ENCODE data around the gene HM13. TPM values are rescaled to one million over a fixed set of nuclear protein-coding genes. Genes with fewer than 3 reads are reported as not detected.

Gene HM13
- total RNA-seq, 1 experiment from 2014 or later, result 183 TPM

DNA sequence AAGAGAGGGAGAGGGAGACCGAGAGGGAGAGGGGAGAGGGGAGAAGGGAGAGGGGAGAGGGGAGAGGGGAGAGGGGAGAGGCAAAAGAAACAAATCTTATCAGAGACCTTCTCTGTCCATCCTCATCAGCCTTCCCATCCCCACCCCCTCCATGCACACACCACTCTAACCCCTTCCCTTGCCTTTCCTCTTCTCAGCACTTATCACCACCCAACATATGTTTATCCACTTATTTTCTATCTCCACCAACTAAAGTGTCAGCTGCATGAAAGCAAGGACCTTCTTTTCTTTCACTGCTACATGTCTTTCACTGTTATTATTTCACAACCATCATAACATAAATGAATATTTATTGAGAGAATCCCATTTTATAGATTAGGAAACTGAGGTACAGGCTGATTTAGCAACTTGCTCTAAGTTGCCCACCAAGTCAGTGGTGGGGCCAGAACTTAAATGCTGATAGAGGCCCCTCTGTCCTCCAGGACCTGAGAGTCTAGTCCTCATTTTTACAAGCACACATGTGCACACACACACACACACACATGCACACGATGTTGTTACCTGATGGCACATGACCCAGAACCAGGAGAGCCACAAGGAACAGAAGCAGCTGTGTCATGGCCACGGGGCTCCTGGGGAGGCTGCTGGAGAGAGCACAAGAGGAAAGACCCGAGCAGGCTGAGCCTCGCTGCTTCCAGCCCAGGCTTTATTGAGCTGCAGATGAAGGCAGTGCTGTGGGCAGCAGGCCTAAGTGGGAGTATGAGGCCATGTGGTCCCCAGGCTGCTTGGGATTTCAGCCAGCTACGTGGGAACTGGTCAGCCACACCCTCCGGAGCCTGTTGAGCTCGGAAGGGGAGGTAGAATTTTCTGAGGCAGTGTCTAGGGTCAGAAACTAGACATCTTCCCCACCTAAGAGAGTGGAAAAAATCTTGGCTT is 41.6 kb upstream of the HM13 start:
- ChIA-PET POLR2A (no interaction called here), CTCF (no interaction called here), RAD21 (ENCODE audit: low non-redundant PET in 1 of 2, low total read pairs in 2 of 2, uncharacterized antibody in 2 of 2, unreplicated experiment in 2 of 2) (no interaction called here)
- no peak overlapping the region for H3K9ac ChIP-seq (ENCODE audit: low read length)
- H3K79me2 ChIP-seq (ENCODE audit: insufficient read depth, low read length), result no peaks in the 10 kb centered on the region
- no peaks in the 10 kb centered on the region for H4K20me1 ChIP-seq (ENCODE audit: insufficient read depth)
- intact Hi-C loops (cut with micrococcal nuclease), result no loop called here
- ATAC-seq (no peak), DNase-seq (ENCODE audit: low read depth, low spot score) (no peak)
- H2AFZ ChIP-seq (ENCODE audit: low read depth, low read length, poor library complexity, severe bottlenecking), result no peak overlapping the region
- no peak overlapping the region for H3K27ac ChIP-seq (ENCODE audit: low read depth, low read length)
- no peaks in the 10 kb centered on the region for H3K9me3 ChIP-seq (ENCODE audit: control insufficient read depth in 1 of 2, insufficient read depth in 1 of 2, low read depth in 1 of 2, low read length in 2 of 2)
- no peaks in the 10 kb centered on the region for H3K27me3 ChIP-seq (ENCODE audit: insufficient read depth, low read length)
- no peaks in the 10 kb centered on the region for H3K4me1 ChIP-seq (ENCODE audit: control insufficient read depth in 1 of 2, insufficient read depth in 2 of 2, low read length in 2 of 2)
- TF ChIP-seq, protein P1, sequence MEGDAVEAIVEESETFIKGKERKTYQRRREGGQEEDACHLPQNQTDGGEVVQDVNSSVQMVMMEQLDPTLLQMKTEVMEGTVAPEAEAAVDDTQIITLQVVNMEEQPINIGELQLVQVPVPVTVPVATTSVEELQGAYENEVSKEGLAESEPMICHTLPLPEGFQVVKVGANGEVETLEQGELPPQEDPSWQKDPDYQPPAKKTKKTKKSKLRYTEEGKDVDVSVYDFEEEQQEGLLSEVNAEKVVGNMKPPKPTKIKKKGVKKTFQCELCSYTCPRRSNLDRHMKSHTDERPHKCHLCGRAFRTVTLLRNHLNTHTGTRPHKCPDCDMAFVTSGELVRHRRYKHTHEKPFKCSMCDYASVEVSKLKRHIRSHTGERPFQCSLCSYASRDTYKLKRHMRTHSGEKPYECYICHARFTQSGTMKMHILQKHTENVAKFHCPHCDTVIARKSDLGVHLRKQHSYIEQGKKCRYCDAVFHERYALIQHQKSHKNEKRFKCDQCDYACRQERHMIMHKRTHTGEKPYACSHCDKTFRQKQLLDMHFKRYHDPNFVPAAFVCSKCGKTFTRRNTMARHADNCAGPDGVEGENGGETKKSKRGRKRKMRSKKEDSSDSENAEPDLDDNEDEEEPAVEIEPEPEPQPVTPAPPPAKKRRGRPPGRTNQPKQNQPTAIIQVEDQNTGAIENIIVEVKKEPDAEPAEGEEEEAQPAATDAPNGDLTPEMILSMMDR (IDR thresholded peaks at IDR 0.05 in 2 of 3, conservative IDR thresholded peaks at IDR 0.05 in 1 of 3; ENCODE audit: borderline replicate concordance in 1 of 3, insufficient read depth in 1 of 3, low read depth in 2 of 3, low read length in 2 of 3), result no peak
- no peak for TF ChIP-seq SRF (IDR thresholded peaks at IDR 0.05; ENCODE audit: low read depth)
- H3K4me2 ChIP-seq (ENCODE audit: low read length), result no peak overlapping the region
- no peaks in the 10 kb centered on the region for H3K9me2 ChIP-seq (ENCODE audit: insufficient read depth)
- no peaks in the 10 kb centered on the region for H3K36me3 ChIP-seq (ENCODE audit: control insufficient read depth in 1 of 2, insufficient read depth in 2 of 2, low read length in 2 of 2)
- no TSS peak for BruUV-seq (replicated peaks)
- H3K4me3 ChIP-seq (replicated peaks in 1 of 2; ENCODE audit: low read depth in 1 of 2, low read length in 2 of 2), result no peak overlapping the region

DNA sequence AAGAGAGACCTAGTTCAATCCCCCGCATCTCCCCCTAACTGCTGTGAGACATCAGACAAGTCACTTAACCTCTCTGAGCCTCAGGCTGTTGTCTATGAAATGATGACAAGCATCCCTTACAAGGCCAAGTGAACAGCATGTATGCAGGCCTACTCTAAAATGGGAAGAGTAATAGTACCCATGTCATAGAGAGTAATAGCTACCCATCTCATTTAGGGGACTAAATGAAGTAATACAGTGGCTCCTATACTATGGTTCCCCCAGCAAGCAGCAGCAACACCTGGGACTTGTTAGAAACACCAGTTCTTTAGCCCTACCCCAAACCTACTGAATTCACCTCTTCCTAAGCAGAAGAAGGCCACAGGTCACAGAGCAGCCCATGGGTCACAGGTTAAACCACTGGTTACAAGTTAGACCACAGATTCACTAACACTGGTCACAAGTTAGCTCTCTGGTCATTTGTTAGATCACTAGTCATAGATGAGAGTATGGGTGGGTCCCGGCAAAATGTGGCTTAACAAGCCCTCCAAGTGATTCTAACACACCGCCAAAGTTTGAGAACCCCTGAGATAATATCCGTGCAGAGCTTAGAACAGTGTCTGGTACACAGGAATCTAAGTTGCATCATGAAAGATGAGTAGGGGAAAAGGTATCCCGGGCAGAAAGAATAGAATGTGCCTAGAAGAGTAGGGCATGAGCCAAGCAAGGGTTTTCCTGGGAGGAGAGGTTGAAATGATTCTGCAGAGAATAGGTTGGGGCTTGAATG is 40.7 kb upstream of the HM13 start:
- ATAC-seq, result no peak
- BruUV-seq (replicated peaks), result no TSS peak
- no peak for TF ChIP-seq ZNF274 (IDR thresholded peaks at IDR 0.05; ENCODE audit: low read depth, low read length)
- no peak for TF ChIP-seq EZH2 (IDR thresholded peaks at IDR 0.05)
- no peak for TF ChIP-seq JUND (IDR thresholded peaks at IDR 0.05)
- TF ChIP-seq SIN3A (IDR thresholded peaks at IDR 0.05; ENCODE audit: low read depth), result no peak
- TF ChIP-seq YY1 (IDR thresholded peaks at IDR 0.05; ENCODE audit: extremely low read depth, insufficient replicate concordance, low read depth, low read length), result no peak
- TF ChIP-seq TCF7L2 (IDR thresholded peaks at IDR 0.05; ENCODE audit: borderline replicate concordance, extremely low read depth, insufficient read depth, insufficient read length), result no peak
- TF ChIP-seq, protein P1 (IDR thresholded peaks at IDR 0.05 in 2 of 3, conservative IDR thresholded peaks at IDR 0.05 in 1 of 3; ENCODE audit: borderline replicate concordance in 1 of 3, insufficient read depth in 1 of 3, low read depth in 2 of 3, low read length in 2 of 3), result no peak
- TF ChIP-seq, protein P2, sequence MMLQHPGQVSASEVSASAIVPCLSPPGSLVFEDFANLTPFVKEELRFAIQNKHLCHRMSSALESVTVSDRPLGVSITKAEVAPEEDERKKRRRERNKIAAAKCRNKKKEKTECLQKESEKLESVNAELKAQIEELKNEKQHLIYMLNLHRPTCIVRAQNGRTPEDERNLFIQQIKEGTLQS (IDR thresholded peaks at IDR 0.05), result no peak
- TF ChIP-seq POLR2AphosphoS5 (IDR thresholded peaks at IDR 0.05; ENCODE audit: low read depth, low read length), result no peak
- no peak for TF ChIP-seq CEBPB (IDR thresholded peaks at IDR 0.05; ENCODE audit: low read depth)
- no peak for TF ChIP-seq EGR1 (IDR thresholded peaks at IDR 0.05; ENCODE audit: low read depth)
- no peak for TF ChIP-seq CBX3 (IDR thresholded peaks at IDR 0.05; ENCODE audit: low read depth)

More for the DNA sequence above, 40.7 kb upstream of the HM13 start:
- Histone ChIP-seq H3K36me3 (ENCODE audit: control insufficient read depth in 1 of 2, insufficient read depth in 2 of 2, low read length in 2 of 2) (no peaks in the 10 kb centered on the region), H3K27me3 (ENCODE audit: insufficient read depth, low read length) (no peaks in the 10 kb centered on the region), H3K9me3 (ENCODE audit: control insufficient read depth in 1 of 2, insufficient read depth in 1 of 2, low read depth in 1 of 2, low read length in 2 of 2) (no peaks in the 10 kb centered on the region), H3K4me3 (replicated peaks in 1 of 2; ENCODE audit: low read depth in 1 of 2, low read length in 2 of 2) (no peak overlapping the region), H3K4me2 (ENCODE audit: low read length) (no peak overlapping the region), H3K79me2 (ENCODE audit: insufficient read depth, low read length) (no peaks in the 10 kb centered on the region), H3K9me2 (ENCODE audit: insufficient read depth) (no peaks in the 10 kb centered on the region), H3K27ac (ENCODE audit: low read depth, low read length) (no peak overlapping the region), H4K20me1 (ENCODE audit: insufficient read depth) (no peaks in the 10 kb centered on the region), H3K9ac (ENCODE audit: low read length) (no peak overlapping the region), H2AFZ (ENCODE audit: low read depth, low read length, poor library complexity, severe bottlenecking) (no peak overlapping the region), H3K4me1 (ENCODE audit: control insufficient read depth in 1 of 2, insufficient read depth in 2 of 2, low read length in 2 of 2) (no peaks in the 10 kb centered on the region)
- ChIA-PET CTCF (no interaction called here), RAD21 (ENCODE audit: low non-redundant PET in 1 of 2, low total read pairs in 2 of 2, uncharacterized antibody in 2 of 2, unreplicated experiment in 2 of 2) (no interaction called here), POLR2A (no interaction called here)
- intact Hi-C loops (cut with micrococcal nuclease), result no loop called here
- DNase-seq (ENCODE audit: low read depth, low spot score), result no peak

All from HCT116 (cell line).